MM.1S (cell line): ENCODE results near the gene PHPT1.

Experiments
- DNase-seq: peaks from one replicate; pipeline ENCODE4 v3.0.0-alpha.2; 2015
- H2AFZ ChIP-seq: fragments of 300-600 bp; sonication (generic); 2 replicates; pipeline ENCODE4 v1.6.0; 2016; ENCODE audit warnings: antibody characterized with exemption, low read length
- H3F3A ChIP-seq: fragments of 300-600 bp; sonication (generic); 2 replicates; pipeline ENCODE4 v1.6.1; 2016; ENCODE audit warnings: mild to moderate bottlenecking, antibody characterized with exemption, low read length, moderate library complexity, mixed read lengths; ENCODE audit not compliant: insufficient read depth
- H3K27ac ChIP-seq: fragments of 300-600 bp; sonication (generic); 2 replicates; pipeline ENCODE4 v1.5.1; 2016; ENCODE audit warnings: mild to moderate bottlenecking, low read length
- H3K27me3 ChIP-seq: fragments of 300-600 bp; sonication (generic); replicated peaks from 2 replicates; pipeline ENCODE4 v1.6.0; 2016; ENCODE audit warnings: low read length; ENCODE audit not compliant: insufficient read depth
- H3K36me3 ChIP-seq: fragments of 300-600 bp; sonication (generic); replicated peaks from 2 replicates; pipeline ENCODE4 v1.6.1; 2016; ENCODE audit warnings: mild to moderate bottlenecking, low read length, mixed read lengths; ENCODE audit not compliant: insufficient read depth
- H3K4me1 ChIP-seq: fragments of 300-600 bp; sonication (generic); 2 replicates; pipeline ENCODE4 v1.6.1; 2016; ENCODE audit warnings: low read length, mixed read lengths
- H3K4me2 ChIP-seq: fragments of 300-600 bp; sonication (generic); 2 replicates; pipeline ENCODE4 v1.6.0; 2016; ENCODE audit warnings: low read depth, low read length
- H3K4me3 ChIP-seq: fragments of 300-600 bp; sonication (generic); 2 replicates; pipeline ENCODE4 v1.5.1; 2016; ENCODE audit warnings: low read length, mixed read lengths
- H3K79me2 ChIP-seq: fragments of 300-600 bp; sonication (generic); 2 replicates; pipeline ENCODE4 v1.6.1; 2016; ENCODE audit warnings: mixed run types, low read length, mixed read lengths
- H3K9ac ChIP-seq: fragments of 300-600 bp; sonication (generic); 2 replicates; pipeline ENCODE4 v1.6.1; 2016; ENCODE audit warnings: low read length, mixed read lengths
- H3K9me2 ChIP-seq: fragments of 300-600 bp; sonication (generic); replicated peaks from 2 replicates; pipeline ENCODE4 v1.6.1; 2016; ENCODE audit warnings: mild to moderate bottlenecking, low read length, mixed read lengths; ENCODE audit not compliant: insufficient read depth
- H3K9me3 ChIP-seq: fragments of 300-600 bp; sonication (generic); replicated peaks from 2 replicates; pipeline ENCODE4 v1.6.1; 2016; ENCODE audit warnings: mild to moderate bottlenecking, low read length, mixed read lengths; ENCODE audit not compliant: insufficient read depth
- H4K20me1 ChIP-seq: fragments of 300-600 bp; sonication (generic); 2 replicates; pipeline ENCODE4 v1.6.1; 2016; ENCODE audit warnings: mild to moderate bottlenecking, low read length, moderate library complexity, mixed read lengths; ENCODE audit not compliant: insufficient read depth
- CTCF ChIP-seq: fragments of 300-600 bp; sonication (generic); IDR thresholded peaks from 2 replicates; pipeline ENCODE4 v1.5.1; 2016; ENCODE audit warnings: antibody characterized with exemption, low read length, mixed read lengths
- EZH2 ChIP-seq: fragments of 300-600 bp; sonication (generic); optimal IDR thresholded peaks from 2 replicates; pipeline ENCODE3; 2017; ENCODE audit warnings: low read depth, mild to moderate bottlenecking, antibody characterized with exemption, low read length, mixed read lengths
- EZH2phosphoT487 ChIP-seq: fragments of 300-600 bp; sonication (generic); IDR thresholded peaks from 2 replicates; pipeline ENCODE4 v1.6.1; 2018; ENCODE audit warnings: antibody characterized with exemption, low read length

Gene PHPT1

GRCh38 chr9:136856079-136856476, 6.9 kb downstream of the PHPT1 start:
- H3K27ac ChIP-seq: no peak overlapping the region
- H3F3A ChIP-seq: no peaks in the 10 kb centered on the region
- DNase-seq: no peak
- no peaks in the 10 kb centered on the region for H4K20me1 ChIP-seq
- H2AFZ ChIP-seq: no peak overlapping the region
- H3K4me3 ChIP-seq: no peak overlapping the region
- TF ChIP-seq EZH2phosphoT487 (no peak), EZH2 (no peak), CTCF (no peak)
- no peak overlapping the region for H3K9ac ChIP-seq
- no peaks in the 10 kb centered on the region for H3K36me3 ChIP-seq
- H3K9me2 ChIP-seq: no peaks in the 10 kb centered on the region
- H3K4me2 ChIP-seq: no peak overlapping the region
- no peaks in the 10 kb centered on the region for H3K79me2 ChIP-seq
- H3K27me3 ChIP-seq: no peaks in the 10 kb centered on the region
- no peaks in the 10 kb centered on the region for H3K9me3 ChIP-seq
- H3K4me1 ChIP-seq: no peaks in the 10 kb centered on the region

- DNase-seq: no peak
- Histone ChIP-seq H3K9ac (no peak overlapping the region), H4K20me1 (no peaks in the 10 kb centered on the region), H3K4me3 (no peak overlapping the region), H3K4me2 (no peak overlapping the region), H3K9me2 (no peaks in the 10 kb centered on the region), H3K36me3 (no peaks in the 10 kb centered on the region), H3K4me1 (no peaks in the 10 kb centered on the region), H3F3A (no peaks in the 10 kb centered on the region), H3K27me3 (no peaks in the 10 kb centered on the region), H3K27ac (no peak overlapping the region), H2AFZ (no peak overlapping the region), H3K79me2 (no peaks in the 10 kb centered on the region), H3K9me3 (no peaks in the 10 kb centered on the region)
- TF ChIP-seq EZH2phosphoT487 (no peak), EZH2 (no peak), CTCF (no peak)
Observed at GRCh38 chr9:136856541-136857141, 7.4 kb downstream of the PHPT1 start.

- Histone ChIP-seq H3F3A (no peaks in the 10 kb centered on the region), H3K4me1 (no peaks in the 10 kb centered on the region), H4K20me1 (no peaks in the 10 kb centered on the region), H3K36me3 (no peaks in the 10 kb centered on the region), H3K79me2 (no peaks in the 10 kb centered on the region), H3K4me3 (no peak overlapping the region), H3K9ac (no peak overlapping the region), H3K27ac (no peak overlapping the region), H3K27me3 (no peaks in the 10 kb centered on the region), H3K4me2 (no peak overlapping the region), H3K9me3 (no peaks in the 10 kb centered on the region), H3K9me2 (no peaks in the 10 kb centered on the region), H2AFZ (no peak overlapping the region)
- DNase-seq: no peak
- TF ChIP-seq CTCF (no peak), EZH2 (no peak), EZH2phosphoT487 (no peak)
Observed at GRCh38 chr9:136857166-136857565, 8.0 kb downstream of the PHPT1 start.
